ENCODE data around the gene RPL29.
A peak's percentile ranks its signal among the peaks of the same experiment; 100 is the strongest.

Gene RPL29

GRCh38 chr3:51985063-51985462 is 10.6 kb downstream of the RPL29 start:
- H3K27ac ChIP-seq (replicated peaks), result no peak overlapping the region
- H3K4me3 ChIP-seq (replicated peaks; ENCODE audit: insufficient read depth, low read length), result no peak overlapping the region
- DNase-seq (ENCODE audit: low read depth in 1 of 2, low spot score in 1 of 2), result no peak
- no peaks in the 10 kb centered on the region for H3K27me3 ChIP-seq (ENCODE audit: insufficient read depth, poor library complexity, severe bottlenecking)
- TF ChIP-seq SPI1 (IDR thresholded peaks at IDR 0.05; ENCODE audit: borderline replicate concordance, low read depth) (no peak), CTCF (IDR thresholded peaks at IDR 0.05; ENCODE audit: insufficient read depth, low read length) (no peak), POLR2AphosphoS5 (IDR thresholded peaks at IDR 0.05; ENCODE audit: low read depth) (no peak), GABPA (IDR thresholded peaks at IDR 0.05; ENCODE audit: low read depth) (no peak), REST (IDR thresholded peaks at IDR 0.05; ENCODE audit: insufficient replicate concordance, low read depth) (no peak)

DNA sequence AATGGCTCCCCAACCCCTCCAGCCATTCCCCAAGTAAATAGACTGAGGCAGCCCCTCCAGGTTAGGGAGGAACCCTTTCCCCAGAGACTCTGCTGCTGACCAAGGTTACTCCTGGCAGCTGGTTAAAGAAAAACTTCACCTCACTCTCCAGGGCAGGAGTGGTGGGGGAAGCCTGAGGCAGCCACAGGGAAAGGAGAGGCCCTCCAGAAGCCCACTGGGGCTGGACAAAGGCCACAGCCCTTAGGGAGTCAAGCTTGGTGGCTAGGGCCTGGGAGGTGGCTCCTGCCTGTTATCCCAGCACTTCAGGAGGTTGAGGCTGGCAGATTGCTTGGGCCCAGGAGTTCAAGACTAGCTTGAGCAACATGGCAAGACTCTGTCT is 11.4 kb downstream of the RPL29 start:
- no peak for DNase-seq (ENCODE audit: low read depth in 1 of 2, low spot score in 1 of 2)
- TF ChIP-seq POLR2AphosphoS5 (IDR thresholded peaks at IDR 0.05; ENCODE audit: low read depth), result no peak
- Histone ChIP-seq H3K4me3 (replicated peaks; ENCODE audit: insufficient read depth, low read length) (no peak overlapping the region), H3K27me3 (ENCODE audit: insufficient read depth, poor library complexity, severe bottlenecking) (no peaks in the 10 kb centered on the region), H3K27ac (replicated peaks) (no peak overlapping the region)

DNA sequence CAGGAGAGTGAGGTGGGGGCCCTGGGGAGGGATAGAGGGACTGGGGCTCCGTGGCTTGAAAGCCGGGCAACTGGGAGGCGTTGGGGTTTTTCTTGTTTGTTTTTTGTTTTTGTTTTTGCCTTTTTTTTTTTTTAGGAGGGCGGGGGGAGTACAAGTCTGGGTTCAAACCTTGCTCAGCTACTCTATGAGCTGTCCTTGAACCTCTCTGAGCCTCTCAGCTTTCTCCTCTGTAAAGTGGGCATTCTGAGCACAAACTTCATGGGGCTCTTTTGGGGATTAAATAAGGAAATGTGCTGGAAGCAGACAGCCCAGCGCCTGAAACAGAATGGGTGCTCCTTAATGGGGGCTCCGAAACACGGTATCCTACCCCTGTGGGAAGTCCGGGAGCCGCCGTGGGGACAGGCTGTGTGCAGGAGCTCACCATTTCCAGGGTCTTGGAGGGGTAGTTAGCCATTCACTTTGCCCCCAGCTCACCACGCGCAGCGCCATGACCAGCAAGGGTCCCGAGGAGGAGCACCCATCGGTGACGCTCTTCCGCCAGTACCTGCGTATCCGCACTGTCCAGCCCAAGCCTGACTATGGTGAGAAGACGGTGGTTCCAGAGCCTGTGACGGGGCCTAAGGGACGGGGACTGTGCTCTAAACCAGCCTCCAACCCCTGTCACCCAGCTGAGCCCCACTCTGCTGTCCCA is 12.0 kb downstream of the RPL29 start:
- peak overlapping the region; percentile 78 for H3K27ac ChIP-seq (replicated peaks)
- DNase-seq (ENCODE audit: low read depth in 1 of 2, low spot score in 1 of 2), result no peak
- no peak for TF ChIP-seq CTCF (IDR thresholded peaks at IDR 0.05; ENCODE audit: insufficient read depth, low read length)
- TF ChIP-seq REST (IDR thresholded peaks at IDR 0.05; ENCODE audit: insufficient replicate concordance, low read depth), result no peak
- TF ChIP-seq GABPA (IDR thresholded peaks at IDR 0.05; ENCODE audit: low read depth), result no peak
- TF ChIP-seq POLR2AphosphoS5 (IDR thresholded peaks at IDR 0.05; ENCODE audit: low read depth), result no peak
- TF ChIP-seq SPI1 (IDR thresholded peaks at IDR 0.05; ENCODE audit: borderline replicate concordance, low read depth), result no peak
- peak overlapping the region; percentile 66 for H3K4me3 ChIP-seq (replicated peaks; ENCODE audit: insufficient read depth, low read length)
- no peaks in the 10 kb centered on the region for H3K27me3 ChIP-seq (ENCODE audit: insufficient read depth, poor library complexity, severe bottlenecking)

GRCh38 chr3:51982838-51983577 is 12.7 kb downstream of the RPL29 start, which contains the start of gene ACY1:
TSS of gene ACY1 (plus strand) at chr3:51983535. CDS start at chr3:51984065, 530 bp downstream.
- peak within 1 kb of the TSS; percentile 78 for H3K27ac ChIP-seq (replicated peaks)
- DNase-seq (ENCODE audit: low read depth in 1 of 2, low spot score in 1 of 2), result peak; percentile 79 to 85

More at GRCh38 chr3:51982838-51983577, 12.7 kb downstream of the RPL29 start, which contains the start of gene ACY1:
- no peak for TF ChIP-seq SPI1 (IDR thresholded peaks at IDR 0.05; ENCODE audit: borderline replicate concordance, low read depth)
- peak; percentile 58 for TF ChIP-seq POLR2AphosphoS5 (IDR thresholded peaks at IDR 0.05; ENCODE audit: low read depth)
- 0 out of 2 replicates have a peak, but pooled peaks have one; percentile 43 for TF ChIP-seq GABPA (IDR thresholded peaks at IDR 0.05; ENCODE audit: low read depth)
- TF ChIP-seq REST (IDR thresholded peaks at IDR 0.05; ENCODE audit: insufficient replicate concordance, low read depth), result peak; percentile 10
- no peak for TF ChIP-seq CTCF (IDR thresholded peaks at IDR 0.05; ENCODE audit: insufficient read depth, low read length)
- Histone ChIP-seq H3K4me3 (replicated peaks; ENCODE audit: insufficient read depth, low read length) (peak within 1 kb of the TSS; percentile 66), H3K27me3 (ENCODE audit: insufficient read depth, poor library complexity, severe bottlenecking) (no peaks in the 10 kb centered on the region)

All from HL-60 (cell line).